ENCODE measurements around the gene MTM1.

MTM1 gene

DNA sequence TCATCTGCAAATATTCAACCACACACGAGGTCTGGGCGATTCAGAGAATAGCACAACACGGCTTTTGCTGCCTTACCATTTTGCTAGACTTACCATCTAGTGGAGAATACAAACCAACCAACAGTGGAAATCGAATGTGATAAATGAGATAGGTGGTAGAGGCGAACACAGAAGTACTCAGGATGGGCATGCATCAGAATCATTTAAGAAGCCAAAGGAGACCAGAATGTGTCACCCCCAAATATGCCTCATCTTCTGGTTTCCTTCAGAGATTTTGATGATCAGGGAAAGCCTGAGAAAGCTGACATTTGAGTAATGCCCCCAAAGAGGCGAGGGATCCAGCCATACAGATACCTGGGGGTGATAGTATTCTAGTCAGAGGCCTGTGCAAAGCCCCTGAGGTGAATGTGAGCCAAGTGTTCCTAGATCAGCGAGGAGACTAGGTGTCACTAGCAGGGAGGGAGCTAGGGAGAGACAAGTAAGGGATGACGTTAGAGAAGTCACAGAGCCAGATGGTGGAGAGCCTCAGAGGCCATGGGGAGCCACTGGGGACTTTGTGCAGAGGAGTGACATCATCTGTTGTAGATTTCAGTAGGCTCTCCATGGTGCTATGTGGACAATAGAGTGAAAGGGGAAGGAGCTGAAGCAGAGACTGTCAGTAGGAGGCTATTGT is 126.5 kb downstream of the MTM1 start:
- in situ Hi-C loops (cut with HindIII; ENCODE audit: low sequenced_read_pairs), result no loop called here
- no peak overlapping the region for H3K4me3 ChIP-seq (ENCODE audit: low read depth, low read length)
- DNase-seq (ENCODE audit: low read depth), result no peak
- TF ChIP-seq CTCF (IDR thresholded peaks at IDR 0.05; ENCODE audit: low read depth, low read length, missing control alignments), result no peak

GRCh38 chrX:150696331-150696730 is 127.9 kb downstream of the MTM1 start:
- no peak for DNase-seq (ENCODE audit: low read depth)
- no peak overlapping the region for H3K4me3 ChIP-seq (ENCODE audit: low read depth, low read length)
- in situ Hi-C loops (cut with HindIII; ENCODE audit: low sequenced_read_pairs), result no loop called here
- TF ChIP-seq CTCF (IDR thresholded peaks at IDR 0.05; ENCODE audit: low read depth, low read length, missing control alignments), result no peak

DNA sequence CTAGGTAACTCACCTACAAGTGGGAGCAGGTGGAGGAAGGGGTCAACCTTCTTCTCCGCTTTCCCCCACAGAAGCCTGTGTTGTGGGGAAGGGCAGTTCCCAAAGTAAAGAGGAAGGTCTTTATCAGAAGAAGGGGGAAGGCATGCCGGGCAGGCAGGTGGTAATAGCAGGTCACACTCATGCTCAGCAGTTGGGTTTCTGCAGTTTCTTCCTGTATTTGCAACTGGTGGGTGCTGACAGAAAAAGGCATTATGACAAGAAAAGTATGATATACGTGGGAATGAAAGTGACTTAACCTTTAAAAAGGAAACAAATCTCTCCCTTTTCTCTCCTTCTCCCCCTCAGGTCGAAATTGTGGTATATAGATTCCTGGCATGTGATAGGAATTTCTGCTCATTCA is 128.4 kb downstream of the MTM1 start:
- no peak for TF ChIP-seq CTCF (IDR thresholded peaks at IDR 0.05; ENCODE audit: low read depth, low read length, missing control alignments)
- H3K4me3 ChIP-seq (ENCODE audit: low read depth, low read length), result no peak overlapping the region
- no peak for DNase-seq (ENCODE audit: low read depth)
- in situ Hi-C loops (cut with HindIII; ENCODE audit: low sequenced_read_pairs), result no loop called here

DNA sequence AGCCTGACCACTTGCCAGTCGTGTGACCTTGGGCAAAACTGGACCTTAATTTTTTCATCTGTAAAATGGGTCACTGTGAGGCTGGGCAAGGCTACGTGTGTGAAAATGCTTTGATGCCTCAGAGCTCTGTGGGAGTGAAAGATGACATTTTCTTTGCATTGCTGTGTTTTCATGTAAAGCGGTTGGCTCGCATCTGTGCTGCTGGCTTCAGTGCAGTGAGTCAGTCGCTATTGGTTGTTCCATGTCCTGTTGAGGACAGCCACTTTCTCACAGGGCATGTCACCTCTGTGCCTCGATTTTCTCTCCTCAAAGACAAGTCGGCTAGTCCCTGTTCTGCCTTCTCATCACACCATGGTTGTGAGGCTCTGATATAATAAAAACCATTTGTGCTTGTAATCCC is 129.2 kb downstream of the MTM1 start:
- no peak for DNase-seq (ENCODE audit: low read depth)
- no peak for TF ChIP-seq CTCF (IDR thresholded peaks at IDR 0.05; ENCODE audit: low read depth, low read length, missing control alignments)
- in situ Hi-C loops (cut with HindIII; ENCODE audit: low sequenced_read_pairs), result no loop called here
- no peak overlapping the region for H3K4me3 ChIP-seq (ENCODE audit: low read depth, low read length)

DNA sequence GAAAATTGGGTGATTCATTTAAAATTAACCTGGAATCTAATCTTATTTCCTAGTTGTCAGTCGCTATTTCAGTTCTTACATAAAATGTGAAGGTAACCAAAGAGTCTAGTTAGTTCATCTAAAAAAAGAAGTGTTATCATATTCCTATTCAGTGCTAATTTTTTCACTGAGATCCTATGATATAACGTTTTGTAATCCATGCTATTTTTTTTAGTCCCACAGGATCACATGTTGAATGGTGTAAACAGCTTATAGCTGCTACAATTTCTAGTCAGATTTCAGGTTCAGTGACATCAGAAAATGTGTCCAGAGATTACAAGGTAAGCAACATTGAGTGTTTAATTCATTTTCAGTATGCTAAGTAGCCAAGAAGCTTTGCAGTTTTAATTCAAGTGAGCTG is 130.6 kb downstream of the MTM1 start:
- no peak for DNase-seq (ENCODE audit: low read depth)
- in situ Hi-C loops (cut with HindIII; ENCODE audit: low sequenced_read_pairs), result no loop called here
- H3K4me3 ChIP-seq (ENCODE audit: low read depth, low read length), result no peak overlapping the region
- no peak for TF ChIP-seq CTCF (IDR thresholded peaks at IDR 0.05; ENCODE audit: low read depth, low read length, missing control alignments)

DNA sequence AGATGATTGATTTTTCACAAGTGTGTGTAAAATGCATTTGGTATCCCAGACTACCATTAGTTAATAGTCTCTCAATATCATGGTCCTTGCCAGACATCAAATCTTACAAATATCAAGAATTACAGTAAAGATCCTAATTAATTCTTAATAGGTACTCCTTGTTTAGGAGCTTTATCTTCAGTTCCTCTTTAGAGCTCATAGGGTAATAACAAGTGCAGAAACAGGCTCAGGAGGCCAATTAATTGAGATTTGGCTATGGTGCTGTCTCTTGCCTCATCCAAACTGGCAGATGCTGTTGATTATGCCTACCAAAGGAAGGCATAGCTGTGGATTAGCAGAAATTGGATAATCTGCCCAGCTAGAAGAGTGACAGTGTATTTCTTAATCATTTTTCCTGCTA is 131.7 kb downstream of the MTM1 start:
- no peak overlapping the region for H3K4me3 ChIP-seq (ENCODE audit: low read depth, low read length)
- no peak for DNase-seq (ENCODE audit: low read depth)
- in situ Hi-C loops (cut with HindIII; ENCODE audit: low sequenced_read_pairs), result no loop called here
- TF ChIP-seq CTCF (IDR thresholded peaks at IDR 0.05; ENCODE audit: low read depth, low read length, missing control alignments), result no peak
